Activated gamma-delta T cell (primary cell): Measurements from ENCODE around the gene TBX4.
"Not testable (repeated sequence)": the region's sequence is repeated elsewhere in the genome, so short reads cannot be mapped to it uniquely, and the experiment has no call there.

Source experiments
- DNase-seq: peaks from one replicate; lab custom pipeline; 2025; lab: John Stamatoyannopoulos, UW

The TBX4 gene

DNA sequence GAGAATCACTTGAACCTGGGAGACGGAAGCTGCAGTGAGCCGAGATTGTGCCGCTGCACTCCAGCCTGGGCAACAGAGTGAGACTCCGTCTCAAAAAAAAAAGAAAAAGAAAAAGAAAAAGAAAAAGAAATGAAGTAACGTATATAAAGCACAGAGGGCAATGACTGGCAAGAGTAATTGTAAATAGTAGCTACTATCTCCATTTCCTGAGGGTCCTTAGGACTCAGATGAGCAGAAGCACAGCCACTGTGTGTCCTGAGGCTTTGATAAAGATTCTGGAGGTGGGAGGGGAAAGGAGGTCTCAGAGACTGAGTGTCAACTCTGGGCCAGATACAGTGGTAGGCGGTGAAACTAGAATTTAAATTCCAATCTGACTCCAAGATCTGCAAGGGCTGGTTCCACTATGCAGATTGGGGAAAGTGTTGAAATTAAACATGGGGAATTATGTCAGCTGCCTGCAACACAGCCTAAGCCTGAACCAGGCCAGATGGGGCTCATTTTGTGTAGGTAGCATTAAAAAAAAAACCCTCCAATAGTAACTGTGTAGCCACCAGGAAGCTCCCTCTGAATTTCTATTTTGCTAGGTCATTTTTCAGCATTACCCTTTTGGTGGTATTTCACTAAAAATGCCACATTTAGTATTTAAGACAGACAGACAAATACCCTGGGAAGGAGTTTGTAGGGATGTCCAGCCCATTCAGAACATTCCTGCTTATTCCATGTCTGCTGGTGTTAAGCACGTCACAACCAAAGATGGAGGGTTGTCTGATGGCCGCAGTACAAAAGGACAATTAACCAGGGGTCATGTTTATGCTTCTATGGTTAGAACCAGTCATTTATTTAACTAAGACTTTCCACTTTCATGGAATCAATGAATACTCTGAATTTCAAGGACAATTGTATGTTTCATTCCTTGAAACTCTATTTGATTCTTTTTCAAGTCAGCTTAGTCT is 46.1 kb downstream of the TBX4 start:
- DNase-seq = no peak

DNA sequence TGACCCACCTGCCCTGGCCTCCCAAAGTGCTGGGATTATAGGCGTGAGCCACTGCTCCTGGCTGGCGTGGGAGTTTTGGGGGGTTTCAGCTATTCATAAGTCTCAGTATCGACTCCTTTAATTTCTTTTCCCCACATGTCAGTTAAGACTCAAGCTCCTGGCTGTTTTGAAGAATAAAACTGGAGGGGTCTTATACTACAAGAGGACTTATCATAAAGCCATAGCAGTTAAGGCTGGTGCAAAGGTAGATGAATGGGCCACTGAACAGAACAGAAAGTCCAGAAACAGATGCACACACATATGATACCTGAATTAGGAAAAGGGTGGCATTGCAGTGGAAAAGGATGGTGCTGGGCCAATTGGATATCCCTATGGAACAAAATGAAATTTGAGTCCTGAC is 47.4 kb downstream of the TBX4 start:
- DNase-seq = no peak

DNA sequence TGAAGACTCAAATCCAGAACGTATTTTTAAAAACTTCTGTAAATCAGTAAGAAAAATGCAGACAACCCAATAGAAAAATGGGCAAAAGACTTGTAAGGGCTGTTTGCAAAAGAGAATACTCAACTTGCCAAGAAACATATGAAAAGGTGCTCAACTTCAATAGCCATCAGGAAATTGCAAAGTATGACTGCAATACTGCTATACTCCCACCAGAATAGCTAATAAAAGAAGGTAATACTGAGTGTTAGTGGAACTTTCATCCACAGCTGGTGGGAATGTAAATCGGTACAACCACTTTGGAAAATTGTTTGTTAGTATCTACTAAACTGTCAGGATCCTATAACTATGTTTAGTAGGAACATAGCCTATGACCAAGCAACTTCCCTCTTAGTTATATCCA is 48.1 kb downstream of the TBX4 start:
- DNase-seq = no peak

DNA sequence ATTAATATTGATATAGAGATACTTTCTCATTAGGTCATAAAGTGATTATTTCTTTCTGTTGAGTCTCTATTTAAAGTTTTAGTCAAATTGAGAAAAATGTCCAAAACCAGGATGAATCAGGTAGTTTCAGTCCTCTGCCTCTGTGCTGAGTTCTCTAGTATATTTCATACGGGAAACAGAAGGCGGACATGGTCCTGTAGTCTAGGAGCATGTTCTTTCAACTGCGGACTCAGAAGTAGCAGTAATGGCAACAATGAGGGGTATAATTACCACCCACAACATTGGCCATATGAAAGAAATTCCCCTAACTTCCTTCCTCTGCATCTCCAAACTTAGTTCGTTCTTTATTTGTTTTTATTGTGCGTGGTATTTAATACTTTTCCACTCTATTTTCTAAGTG is 50.1 kb downstream of the TBX4 start:
- DNase-seq = no peak

DNA sequence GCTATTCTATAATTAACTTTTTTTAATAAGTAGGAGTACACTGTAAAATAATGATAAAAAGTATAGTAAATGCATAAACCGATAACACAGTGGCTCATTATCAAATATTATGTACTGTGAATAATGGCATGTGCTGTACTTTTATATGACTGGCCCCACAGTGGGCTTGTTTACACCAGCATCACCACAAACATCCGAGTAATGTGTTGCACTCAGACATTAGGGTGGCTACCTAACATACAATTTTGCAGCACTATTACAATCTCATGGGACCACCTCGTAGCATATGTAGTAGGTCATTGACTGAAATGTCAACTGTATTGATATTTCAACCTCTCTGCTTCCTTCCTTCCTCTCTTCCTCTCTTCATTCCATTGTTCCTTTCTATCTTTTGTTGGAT is 51.7 kb downstream of the TBX4 start:
- no peak for DNase-seq

DNA sequence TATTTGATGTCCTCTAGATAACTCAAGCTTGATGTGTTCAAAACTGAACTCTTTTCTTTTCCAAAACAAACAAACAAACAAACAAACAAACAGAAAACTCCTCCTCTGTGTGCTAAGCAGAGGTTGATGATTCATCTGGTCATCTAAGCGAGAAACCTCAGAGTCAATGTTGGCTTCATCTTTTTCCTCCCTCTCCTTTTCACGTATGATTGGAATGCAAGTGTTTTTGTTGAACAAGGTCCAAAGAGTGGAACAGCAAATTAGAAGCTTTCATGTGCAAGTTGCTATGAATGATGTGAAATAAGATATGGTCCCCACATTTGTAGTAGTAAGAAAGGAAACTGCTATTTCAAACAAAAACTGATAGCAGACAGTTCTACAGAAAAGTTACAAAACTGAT is 52.5 kb downstream of the TBX4 start:
- DNase-seq = no peak

DNA sequence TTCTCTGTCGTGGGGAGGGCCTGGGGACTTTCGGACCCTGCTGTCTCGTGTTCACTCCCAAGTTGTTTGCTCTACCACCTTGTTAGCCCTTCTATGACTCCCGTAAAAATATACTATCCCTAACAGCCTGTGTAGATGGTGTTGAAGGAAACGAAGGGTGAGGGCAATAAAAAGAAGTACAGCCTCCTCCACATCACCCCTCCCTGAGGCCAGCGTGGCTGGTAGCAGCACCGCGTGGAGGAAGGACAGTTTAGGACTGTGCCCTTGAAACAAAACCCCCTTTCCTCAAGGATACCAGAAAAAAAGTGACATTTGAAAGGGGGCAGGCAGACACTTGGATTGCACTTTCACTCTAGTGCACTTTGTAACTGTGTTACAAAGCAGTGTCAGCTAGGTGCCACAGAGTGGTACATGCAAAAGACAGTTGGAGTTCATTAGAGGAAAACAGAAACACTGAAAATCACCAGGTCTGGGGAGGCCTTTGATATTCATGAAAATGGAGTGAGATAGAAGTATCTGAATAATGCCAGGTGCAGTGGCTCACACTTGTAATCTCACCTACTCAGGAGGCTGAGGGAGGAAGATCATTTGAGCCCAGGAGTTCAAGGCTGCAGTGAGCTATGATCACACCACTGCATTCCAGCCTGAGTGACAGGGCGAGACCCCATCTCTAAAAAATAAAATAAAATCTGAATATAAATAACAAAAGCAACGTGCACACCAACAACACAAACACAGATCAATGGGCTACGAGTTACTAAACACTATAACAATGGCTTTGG is 53.8 kb downstream of the TBX4 start:
- DNase-seq = no peak

DNA sequence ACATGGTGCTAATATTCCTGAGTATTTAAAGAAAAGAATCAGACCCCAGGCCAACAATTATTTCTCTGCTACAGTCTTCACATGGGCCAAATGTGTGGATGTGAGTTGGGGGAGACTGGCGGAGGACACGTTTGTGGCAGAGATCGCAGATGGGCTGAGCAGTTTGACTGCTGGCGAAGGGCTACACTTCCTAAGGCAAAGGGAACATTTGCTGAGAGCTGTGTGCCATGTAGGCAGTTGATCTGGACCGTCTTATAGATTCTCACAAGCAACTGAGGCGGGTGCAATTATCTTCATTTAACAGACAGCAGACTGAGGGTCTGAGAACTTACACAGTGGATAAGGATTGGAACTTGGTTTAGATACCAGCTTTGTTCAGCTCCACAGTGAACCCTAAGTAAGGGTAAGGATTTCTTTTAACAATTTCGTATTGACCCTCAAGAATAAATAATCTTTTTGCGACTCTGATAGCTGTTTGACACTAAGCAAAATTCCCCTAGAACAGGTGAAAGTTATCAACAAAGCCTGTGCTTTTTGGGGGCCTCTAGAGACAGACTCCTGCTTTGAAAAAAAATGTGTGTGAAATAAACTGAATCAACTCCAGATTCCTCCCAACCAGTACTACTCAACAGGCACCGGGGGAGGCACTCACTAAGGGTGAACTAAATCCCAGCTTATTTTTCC is 55.3 kb downstream of the TBX4 start:
- no peak for DNase-seq

DNA sequence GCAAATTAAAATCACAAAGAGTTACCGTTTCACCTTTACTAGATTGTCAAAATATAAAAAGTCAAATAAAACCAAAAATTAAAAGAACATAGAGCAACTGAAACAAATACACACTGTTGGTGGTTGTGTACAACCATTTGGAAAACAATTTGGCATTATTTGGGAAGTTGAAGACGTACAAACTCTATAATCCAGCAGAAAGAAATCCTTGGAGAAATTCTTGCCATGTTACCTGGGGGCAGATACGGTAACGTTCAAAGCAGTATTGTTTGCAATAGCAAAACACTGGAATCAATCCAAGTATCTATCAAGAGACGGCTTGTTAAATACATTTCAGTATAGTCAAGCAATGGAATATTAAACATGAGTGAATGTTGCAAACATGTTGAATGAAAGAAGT is 56.7 kb downstream of the TBX4 start:
- DNase-seq = no peak

DNA sequence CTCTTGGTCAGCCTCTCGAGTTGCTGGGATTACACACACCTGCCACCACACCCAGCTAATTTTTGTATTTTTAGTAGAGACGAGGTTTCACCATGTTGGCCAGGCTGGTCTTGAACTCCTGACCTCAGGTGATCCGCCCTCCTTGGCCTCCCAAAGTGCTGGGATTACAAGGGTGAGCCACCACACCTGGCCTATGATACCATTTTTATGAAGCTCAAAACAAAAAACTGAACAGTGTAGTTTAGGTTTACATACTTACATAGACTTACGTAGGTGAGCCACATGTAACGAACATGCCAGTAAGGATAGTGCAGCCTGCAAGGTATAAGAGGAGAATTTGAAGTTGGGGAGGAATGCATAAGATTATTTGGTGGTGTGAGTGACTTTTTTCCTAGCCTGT is 57.2 kb downstream of the TBX4 start:
- not testable (repeated sequence) for DNase-seq

DNA sequence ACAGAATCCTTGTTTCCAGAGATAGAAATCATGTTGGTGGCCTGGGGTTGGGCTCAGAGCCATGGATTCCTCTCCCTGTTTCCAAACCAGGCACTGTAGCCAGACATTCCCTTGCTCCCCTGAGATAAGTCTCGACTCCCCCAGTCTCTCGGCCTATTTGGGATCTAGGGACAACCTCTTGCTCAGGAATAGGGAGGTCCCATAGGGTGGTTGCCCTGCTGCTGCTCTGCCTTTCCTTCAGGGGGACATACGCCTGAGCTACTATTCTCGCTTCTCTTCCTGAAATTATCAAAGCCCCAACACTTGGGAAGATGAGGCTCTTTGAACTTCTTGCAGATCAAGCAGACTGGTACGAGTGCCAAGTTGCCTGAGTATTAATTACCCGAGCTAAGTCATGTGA is 58.0 kb downstream of the TBX4 start:
- DNase-seq = no peak

DNA sequence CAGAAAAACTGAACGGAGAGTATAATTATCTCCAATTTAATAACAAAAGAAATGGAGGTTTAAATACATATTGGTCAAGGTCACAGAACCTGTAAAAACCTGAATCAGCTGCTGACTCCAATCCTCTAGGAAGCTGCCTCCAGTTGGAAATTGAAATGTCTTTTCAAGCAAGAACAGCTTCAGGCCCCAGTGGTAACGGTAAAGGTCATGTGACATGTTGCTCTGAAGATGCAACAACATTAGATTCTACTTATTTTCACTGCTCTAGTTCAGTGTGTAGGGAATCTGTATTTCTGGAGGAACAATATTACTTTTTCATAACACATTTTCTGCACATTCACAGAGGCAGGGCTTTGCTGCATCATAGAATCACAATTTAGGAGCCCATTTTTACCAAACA is 58.8 kb downstream of the TBX4 start:
- DNase-seq = no peak

DNA sequence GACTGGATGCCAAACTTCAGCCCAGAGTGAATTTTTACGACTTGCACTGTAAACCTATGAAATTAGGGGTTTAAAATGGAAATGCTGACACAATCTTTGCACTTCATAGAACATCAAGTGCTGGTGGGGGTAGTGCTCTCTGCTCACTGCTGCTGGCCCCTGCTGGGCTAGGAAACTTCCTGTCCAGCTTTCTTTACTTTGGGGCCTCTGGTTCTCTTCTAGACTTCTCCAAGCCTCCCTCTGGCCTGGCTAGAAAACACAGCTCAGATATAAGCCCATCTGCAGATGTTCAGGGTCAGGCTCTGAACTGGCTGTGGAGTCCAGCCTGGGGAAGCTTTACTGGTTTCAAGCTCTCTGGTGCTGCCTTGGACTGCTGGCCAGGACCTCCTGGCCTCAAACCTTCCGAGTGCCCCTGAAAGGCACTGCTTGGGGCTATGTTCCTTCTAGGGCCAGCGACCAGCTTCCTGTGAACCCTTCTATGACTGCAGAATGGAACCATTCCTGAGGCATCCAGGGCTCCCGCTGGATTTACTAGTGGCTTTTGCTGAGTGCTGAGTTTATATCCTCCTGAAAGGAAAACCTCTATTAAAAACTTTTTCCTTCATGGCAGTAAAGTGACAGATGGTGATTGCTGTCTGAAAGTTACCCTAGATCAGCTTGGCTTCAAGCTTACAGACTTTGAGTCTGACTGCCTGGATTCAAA is 59.4 kb downstream of the TBX4 start:
- no peak for DNase-seq

DNA sequence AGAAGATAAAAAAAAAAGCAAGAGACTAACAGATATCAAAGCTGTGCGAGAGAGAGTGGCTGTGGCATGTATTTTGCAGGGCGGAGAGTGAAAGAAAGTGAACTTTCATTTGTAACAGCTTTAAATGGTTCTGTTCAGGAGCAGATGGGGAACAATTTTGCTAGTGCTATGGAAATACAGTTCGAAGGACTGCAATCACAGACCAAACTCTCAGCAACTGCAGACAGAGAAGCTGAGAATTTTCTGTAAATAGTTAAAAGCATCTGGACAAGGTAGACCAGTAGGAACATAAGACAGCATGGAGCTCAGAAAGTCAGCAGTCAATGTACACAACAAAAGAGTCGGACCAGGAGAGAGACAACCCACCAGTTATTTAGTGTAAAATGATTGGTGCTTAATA is 62.3 kb downstream of the TBX4 start:
- no peak for DNase-seq

DNA sequence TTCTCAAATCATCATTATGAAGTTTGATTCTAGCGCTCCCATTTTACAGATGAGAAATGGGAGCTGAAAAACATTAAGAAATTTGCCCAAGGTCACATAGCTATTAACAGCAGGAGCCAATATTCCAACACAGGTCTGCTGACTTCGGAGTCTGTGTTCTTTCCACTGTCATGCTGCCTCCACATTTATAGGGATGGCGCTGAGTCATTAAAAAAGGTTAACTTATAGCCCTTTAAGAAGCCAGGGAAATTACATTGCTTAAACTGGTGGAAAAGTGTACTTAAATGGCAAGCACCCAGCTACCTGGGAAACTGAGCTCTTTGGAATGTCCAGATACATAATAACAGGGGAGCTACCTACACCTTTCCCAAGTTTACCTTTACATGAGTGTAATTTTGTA is 65.0 kb downstream of the TBX4 start:
- no peak for DNase-seq

DNA sequence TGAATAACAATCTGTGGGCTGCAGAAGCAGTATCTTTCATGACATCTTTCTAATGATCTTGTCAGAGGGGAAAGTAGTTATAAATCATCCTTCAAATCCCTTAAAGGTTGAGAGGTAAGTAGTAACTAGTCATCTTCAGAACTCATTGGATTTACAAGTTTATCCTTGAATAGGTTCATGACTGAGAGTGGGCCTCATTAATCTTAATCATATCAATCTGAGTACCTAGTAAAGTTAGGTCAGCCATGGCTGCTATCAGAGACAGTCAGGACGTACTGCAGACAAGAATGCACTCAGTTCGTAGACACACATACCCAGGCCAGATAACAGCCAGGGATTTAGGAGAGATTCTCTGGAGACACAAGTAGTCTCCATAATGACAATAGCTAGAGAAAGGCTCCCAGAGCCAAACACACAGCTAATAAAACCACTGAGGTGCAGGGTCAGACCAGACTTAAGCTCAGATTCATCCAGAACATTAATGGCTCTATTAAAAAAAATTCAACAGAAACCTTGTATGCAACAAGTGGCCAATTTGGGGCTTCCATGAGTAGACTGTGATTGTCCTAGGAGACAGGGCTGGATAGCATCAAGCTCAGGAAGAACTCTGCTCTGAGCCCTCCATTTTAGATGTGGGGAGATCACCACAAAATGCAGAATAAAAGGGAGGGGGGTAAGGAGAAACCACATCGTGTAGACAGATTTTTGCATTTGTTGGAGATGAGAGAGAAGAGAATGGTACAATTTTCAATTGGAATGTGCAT is 65.8 kb downstream of the TBX4 start:
- no peak for DNase-seq

DNA sequence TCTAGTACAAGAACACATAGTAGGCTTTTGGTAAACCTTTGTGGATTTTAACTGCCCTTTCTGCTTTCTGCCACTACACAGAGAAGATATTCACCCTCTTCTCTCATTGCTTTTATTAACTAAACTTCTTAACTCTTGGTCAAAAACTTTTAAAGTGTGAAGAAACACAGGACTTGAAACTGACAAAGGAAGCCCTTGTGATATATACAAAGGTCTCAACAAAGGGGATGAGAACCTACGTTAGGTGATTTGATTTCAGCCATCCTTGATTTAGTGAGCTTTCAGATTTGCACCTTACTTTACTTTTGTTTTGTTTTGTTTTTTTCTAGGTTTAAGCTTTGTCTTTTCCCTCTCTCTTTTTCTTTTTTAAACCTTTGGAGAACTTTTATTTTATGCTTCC is 66.9 kb downstream of the TBX4 start:
- no peak for DNase-seq

DNA sequence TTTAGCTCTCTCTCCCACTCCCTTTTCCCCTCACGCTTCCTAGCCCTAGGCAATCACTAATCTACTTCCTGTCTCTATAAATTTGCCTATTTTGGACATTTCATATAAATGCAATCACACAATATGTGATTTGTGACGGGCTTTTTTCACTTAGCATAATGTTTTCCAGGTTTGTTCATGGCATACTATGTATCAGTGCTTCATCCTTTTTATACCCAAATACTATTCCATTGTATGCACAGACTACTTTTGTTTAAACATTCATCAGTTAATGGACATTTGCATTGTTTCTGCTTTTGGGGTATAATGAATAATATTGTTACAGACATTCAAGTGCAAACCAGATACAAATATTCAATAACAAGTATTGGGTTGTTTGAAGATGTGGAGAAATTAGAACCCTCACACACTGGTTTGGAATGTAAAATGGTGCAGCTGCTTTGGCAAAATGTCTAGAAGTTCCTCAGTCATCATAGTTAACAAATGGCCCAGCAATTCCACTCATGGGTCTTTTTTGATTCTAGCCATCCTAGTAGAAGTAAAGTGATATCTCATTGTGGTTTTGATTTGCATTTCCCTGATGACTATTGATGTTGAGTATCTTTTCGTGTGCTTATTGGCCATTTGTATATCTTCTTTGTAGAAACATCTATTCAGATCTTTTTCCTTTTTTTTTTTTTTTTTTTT is 67.7 kb downstream of the TBX4 start:
- DNase-seq = no peak

DNA sequence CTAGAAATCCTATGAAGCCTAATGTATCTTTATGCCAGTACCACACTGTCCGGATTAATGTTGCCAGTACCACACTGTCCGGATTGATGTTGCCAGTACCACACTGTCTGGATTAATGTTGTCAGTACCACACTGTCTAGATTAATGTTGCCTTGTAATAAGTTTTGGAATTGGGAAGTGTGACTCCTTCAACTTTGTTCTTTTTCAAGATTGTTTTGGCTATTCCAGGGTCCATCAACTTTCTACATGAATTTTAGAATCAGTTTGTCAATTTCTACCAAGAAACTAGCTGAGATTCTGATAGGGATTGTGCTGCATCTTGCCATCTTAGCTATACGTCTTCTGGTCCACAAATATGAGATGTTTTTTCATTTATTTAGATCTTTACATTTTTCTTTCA is 68.7 kb downstream of the TBX4 start:
- no peak for DNase-seq

DNA sequence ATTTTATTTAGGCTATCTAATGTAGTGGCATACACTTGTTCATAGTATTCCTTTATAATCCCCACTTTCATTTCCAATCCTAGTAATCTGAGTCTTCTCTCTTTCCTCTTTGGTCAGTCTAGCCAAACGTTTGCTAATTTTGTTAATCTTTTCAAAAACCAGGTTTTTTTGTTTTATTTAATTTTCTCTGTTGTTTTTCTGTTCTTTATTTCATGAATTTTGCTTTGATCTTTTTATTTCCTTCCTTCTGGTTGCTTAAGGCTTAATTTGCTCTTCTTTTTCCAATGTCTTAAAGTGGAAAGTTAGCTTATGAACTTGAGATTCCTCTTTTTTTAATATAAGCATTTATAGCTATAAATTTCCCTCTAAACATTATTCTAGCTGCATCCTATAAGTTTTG is 69.9 kb downstream of the TBX4 start:
- DNase-seq = no peak

DNA sequence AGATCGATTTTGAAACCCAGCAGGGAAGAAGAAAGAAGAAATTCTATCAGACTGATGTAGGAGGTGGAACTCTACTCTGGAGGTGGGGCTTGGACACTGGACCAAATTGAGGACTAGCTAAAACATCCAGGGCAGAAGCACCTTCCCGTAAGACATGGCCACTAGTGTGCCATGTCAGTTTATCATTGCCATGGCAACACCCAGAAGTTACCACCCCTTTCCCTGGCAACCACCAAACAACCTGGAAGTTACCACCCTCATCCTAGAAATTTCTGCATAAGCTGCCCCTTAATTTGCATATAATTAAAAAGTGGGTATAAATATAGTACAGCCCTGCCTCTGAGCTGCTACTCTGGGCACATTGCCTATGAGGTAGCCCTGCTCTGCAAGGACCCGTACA is 72.1 kb downstream of the TBX4 start:
- DNase-seq = no peak
